ENCODE results near the gene CPXM2. TPM values are rescaled to one million over a fixed set of nuclear protein-coding genes. Genes with fewer than 3 reads are reported as not detected.

Gene CPXM2
- total RNA-seq, 1 donor from 2014 or later, result 23.6 TPM

DNA sequence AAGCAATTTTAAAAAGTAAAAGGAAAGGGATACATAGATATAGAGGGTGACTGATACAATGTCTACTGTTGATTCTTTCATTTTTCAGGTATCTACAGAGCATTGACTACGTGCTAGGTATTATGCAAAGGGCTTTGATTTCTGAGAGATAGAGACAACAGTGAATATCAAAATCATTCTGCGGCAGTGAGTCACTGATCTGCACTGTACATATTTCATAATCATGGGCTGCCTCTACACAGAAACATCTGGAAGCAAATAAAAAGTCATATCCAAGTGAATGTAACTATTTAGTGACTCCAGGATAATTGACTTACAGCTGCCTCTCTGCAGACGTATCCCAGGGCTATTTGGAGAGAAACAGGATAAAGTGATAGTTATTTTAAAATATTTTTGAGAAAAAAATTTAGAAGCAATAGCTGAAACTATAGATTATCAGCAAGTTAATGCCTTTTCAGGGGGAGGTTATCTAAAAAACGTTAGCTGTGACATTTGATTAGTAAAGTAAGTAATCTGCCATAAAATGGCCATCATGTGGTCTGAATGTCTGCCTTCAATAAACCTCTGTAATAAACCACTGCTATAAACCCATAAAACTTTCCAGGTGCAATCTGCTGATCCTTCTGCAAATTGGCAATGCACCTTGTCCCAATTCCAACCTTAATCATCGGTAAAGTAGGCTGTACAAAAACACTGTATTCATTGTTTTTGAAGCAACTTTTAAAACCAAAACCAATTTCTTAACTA is 43.7 kb downstream of the CPXM2 start:
- DNase-seq (ENCODE audit: low spot score), result peak; percentile 29

DNA sequence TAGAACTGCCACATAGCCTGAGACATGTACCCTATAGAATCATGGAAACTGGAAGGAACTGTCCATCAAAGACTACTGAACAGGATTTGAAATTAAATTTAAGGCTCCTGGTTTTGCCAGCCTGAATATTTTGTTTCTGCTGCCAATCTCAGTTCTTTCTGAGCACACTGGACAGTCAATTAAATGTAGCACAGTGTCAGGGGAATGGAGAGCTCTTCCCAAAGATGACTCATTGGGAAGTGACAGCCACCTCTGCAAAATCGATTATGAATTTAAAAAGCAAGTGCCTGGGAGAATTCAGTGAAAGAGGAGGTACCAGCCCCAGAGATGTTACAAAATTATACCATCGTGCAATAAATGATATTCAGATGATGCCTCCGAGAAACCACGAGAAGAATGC is 47.8 kb downstream of the CPXM2 start:
- DNase-seq (ENCODE audit: low spot score), result no peak

- peak; percentile 41 for DNase-seq (ENCODE audit: low spot score)
Measured at GRCh38 chr10:123842692-123843385, 48.8 kb downstream of the CPXM2 start.

DNA sequence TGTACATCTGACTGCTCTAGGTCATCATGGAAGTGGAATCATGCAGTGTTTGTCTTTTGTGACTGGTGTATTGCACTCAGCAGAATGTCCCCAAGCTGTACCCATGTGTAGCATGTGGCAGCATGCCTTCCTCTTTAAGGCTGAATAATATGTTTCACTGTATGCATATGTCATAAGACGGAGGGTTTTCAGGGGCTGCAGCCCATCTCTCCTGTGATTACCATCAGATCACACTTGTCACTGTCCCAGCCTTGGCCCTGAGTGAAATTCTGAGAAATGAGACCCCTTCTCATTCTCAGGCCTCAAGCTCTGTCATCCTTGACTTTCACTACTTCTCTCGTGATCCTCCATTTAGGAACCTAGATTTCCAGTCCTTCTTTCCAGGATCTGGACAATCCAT is 50.0 kb downstream of the CPXM2 start:
- DNase-seq (ENCODE audit: low spot score), result no peak

- DNase-seq (ENCODE audit: low spot score), result no peak
Measured at GRCh38 chr10:123841115-123841514, 50.5 kb downstream of the CPXM2 start.

GRCh38 chr10:123840714-123841113 is 50.9 kb downstream of the CPXM2 start:
- peak; percentile 9 for DNase-seq (ENCODE audit: low spot score)

DNA sequence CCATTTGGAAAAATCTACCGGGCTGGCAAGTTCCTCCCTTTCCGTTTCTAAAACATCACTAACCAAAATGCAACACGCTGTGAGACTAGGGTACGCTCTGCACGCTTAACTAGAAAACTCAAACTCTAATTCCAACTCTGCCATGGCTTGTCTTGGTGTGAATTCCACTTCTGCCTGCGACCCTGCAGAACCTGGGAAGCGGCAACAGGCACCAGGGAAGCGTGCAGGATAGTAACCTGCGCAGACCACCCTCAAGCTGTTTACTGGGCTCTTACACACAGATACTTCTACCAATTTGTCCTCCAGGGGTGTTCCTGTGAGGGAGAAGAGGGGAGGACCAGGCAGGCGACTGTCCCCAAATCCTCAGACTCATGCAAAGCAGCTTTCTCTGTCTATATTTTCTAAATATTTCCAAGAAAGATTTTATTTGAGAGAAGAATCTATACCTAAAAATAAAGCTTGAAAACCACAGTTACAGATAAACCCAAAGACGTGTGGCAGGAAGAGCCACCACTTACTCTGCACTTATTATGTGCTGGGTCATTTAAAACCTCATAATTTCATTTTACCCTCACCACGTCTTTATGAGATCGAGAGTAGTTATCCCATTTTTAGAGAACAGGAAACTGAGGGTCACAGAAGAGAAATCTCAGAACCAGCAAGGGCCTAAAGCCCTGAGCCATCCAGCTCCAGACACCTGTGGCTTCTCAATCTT is 52.9 kb downstream of the CPXM2 start:
- no peak for DNase-seq (ENCODE audit: low spot score)

DNA sequence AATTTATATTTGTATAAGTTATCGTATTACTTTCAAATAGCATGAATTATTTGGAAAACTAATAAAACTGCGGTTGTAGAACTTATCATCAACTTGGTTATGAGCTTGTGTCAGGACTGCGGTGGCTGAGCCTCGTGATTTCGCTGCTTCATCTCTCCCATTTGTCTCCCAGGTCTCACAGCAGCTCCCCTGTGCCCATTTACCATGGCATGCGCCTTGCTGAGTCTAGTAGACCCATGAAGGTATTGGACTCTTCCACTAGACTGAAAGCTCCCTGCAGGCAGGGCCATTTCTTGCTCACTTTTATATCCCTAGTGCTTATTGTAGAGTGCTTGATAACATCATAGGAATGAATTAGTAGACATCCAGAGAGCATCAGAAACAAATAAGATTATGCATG is 53.9 kb downstream of the CPXM2 start:
- peak; percentile 29 for DNase-seq (ENCODE audit: low spot score)

GRCh38 chr10:123836418-123837145 is 55.0 kb downstream of the CPXM2 start:
- peak; percentile 24 for DNase-seq (ENCODE audit: low spot score)

DNA sequence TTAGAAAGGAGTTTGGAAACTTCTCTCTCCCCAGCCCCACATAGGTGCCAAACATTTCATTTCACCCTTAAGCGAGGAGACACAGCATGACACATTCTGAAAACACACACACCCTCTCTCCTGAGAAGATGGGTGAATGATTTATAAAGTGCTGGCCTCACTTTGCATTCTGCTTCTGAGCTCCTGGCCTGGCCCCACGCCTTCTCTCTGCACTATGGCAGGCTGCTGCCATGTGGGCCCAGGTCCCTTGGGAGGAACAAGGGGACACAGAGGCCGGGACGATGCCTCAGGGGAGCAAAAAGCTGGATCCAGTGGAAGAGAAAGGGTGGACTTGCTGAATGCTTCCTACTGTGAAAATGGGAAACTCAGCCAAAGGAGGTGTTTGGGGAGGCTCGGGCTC is 56.0 kb downstream of the CPXM2 start:
- peak; percentile 10 for DNase-seq (ENCODE audit: low spot score)

DNA sequence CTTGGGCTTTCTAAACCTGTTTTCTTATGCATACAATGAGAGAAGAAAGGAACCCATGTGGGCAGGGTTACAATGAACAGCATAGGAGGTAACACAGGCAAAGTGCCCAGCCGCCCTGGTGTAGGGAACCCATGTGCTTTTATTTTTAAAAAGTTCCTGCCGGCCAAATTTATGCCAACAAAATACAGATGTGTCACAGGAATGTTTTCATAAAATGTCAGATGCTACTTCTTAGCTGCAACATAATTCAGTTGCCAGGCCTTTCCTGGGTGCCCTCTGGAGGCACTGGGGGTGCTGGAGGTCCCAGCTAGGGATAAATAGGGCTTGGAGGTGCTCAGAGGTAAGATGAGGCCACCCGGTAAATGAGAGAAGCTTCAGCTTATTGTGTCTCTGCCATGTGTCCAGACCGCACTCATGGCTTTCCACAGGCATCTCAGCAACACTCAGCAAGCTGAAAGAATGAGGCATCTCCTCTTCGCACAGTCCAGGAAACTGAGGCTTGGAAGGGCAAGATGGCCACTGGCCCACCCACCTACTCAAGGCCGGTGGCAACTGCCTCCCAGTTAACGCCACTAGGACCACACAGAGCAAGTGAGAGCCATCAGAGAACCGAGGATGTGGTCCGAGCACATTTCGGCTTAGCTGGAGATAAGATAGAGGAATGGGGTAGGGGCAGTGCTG is 58.3 kb downstream of the CPXM2 start:
- peak; percentile 23 for DNase-seq (ENCODE audit: low spot score)

DNA sequence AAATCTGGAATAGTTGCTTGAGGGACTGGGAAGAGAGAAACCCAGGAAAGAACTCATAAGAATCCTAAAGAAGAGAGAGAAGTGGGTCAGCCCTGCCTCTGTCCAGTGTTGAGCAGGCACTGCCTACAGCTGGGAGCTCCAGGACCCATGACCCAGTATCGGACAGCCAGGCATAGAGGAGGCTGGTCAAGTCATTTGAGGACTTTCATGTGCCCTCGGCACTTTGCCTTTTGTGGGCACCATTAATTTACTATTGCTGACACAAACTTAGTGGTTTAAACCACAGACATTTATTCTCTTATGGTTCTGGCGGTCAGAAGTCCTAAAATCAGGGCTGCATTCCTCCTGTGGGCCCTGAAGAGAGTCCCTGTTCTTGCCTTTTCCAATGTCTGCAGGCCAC is 60.3 kb downstream of the CPXM2 start:
- peak; percentile 1 for DNase-seq (ENCODE audit: low spot score)

DNA sequence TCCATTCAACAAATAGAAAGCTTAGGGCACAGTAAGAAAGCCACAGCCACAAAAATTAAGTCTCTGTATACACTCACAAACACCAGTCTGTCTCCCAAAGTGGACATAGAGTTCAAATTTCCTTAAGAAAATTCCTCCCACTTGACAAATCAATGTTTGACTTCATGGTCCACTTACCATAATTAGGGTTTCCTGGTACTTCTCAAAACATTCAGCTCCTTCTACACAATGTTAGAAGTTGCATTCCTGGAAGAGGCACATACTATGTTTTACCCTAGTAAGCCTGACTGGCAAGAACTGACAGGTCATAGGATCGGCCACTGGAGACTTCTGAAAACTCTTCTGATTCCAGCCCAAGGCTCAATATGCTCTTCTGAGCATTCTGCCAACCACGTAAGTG is 70.5 kb downstream of the CPXM2 start:
- DNase-seq (ENCODE audit: low spot score), result no peak

DNA sequence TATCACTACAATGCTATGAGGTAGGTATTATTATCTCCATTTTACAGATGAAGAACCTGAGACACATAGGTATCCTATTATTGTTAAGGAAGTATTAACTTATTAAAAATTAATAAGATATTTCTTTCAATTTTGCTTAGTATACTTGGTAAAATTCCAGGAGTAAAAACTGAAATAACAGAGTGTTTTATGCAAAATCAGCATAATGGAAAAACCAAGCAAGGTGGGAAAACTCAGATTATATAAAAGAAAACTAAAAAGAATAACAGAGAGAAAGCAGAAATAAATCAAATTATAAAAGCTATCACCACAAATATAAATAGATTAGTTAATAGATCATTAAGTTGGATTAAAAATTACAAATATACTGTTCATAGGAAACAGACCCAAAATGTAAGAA is 82.0 kb downstream of the CPXM2 start:
- no peak for DNase-seq (ENCODE audit: low spot score)

DNA sequence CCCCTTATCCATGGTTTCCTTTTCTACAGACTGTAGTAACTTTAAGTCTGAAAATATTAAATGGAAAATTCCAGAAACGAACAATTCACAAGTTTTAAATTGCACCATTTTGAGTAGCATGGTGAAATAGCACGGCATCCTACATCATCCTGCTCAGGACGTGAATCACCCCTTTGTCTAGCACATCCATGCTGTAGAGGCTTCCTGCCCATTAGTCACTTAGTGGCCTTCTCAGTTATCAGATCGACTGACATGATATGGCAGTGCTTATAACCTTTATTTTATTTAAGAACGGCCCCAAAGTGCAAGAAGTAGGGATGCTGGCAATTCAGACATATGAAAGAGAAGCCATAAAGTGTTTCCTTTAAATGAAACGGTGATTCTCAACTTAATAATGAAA is 82.7 kb downstream of the CPXM2 start:
- DNase-seq (ENCODE audit: low spot score), result no peak

GRCh38 chr10:123808286-123808685 is 83.3 kb downstream of the CPXM2 start:
- DNase-seq (ENCODE audit: low spot score), result no peak

DNA sequence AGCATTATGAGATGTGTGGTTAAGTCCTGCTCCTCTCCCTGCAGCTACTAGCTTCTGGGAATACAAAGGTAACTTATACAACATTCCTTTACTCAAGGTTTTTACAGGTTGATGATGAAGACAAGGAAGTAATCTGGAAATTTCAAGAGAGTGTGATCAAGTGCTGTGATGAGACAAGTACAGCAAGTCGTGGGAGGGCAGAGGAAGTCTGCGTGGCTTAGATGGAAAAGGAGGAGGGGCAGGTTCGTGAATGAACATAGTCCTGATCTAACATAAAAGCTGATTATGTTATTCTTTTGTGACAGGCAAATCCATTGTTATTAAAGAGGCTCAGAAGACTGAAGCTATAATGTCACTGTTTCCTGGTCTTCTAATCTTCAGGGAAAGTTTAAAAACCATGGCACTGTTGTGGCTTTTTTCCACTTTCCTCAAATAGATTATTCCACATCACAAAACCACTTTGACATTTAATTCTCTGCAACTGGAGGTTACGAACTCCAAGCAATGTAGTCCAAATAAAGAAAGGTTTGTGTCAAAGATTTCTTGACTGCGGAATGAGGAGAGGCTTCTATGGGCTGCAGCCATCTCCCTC is 84.1 kb downstream of the CPXM2 start:
- no peak for DNase-seq (ENCODE audit: low spot score)

DNA sequence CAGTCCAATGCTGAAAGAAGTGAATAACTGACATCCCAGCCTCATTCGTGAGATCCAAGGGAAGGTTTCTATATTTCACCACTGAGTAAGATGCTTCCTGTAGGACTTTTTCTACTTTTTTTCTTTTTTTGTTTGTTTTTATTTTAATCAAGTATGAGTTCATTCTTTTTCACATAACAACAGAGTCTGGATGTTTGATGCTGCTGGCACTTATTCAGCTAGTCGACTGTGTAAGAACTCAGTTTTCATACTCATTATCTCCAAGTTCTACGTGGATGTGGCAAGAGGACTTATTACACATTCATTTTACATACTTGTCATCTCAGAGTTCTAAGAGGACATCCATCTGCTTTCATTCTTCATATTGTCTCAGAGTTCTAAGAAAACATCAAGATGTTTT is 86.9 kb downstream of the CPXM2 start:
- DNase-seq (ENCODE audit: low spot score), result no peak

DNA sequence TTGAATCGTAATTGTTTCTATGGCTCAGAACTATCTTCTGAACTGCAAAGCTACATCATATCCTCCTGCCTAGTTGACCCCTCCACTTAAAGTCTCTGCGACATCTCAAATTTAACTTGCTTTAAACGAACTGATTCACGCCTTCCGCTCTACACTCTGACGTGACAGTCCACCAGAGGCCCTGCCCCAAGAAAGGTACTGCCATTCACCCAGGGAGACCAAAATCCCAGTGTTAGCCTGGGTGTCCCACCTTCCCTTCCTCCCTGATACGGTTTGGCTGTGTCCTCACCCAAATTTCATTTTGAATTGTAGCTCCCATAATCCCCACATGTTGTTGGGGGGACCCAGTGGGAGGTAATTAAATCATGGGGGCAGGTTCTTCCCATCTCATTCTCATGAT is 90.8 kb downstream of the CPXM2 start:
- DNase-seq (ENCODE audit: low spot score), result no peak

- DNase-seq (ENCODE audit: low spot score), result no peak
Measured at GRCh38 chr10:123800289-123800688, 91.3 kb downstream of the CPXM2 start.

DNA sequence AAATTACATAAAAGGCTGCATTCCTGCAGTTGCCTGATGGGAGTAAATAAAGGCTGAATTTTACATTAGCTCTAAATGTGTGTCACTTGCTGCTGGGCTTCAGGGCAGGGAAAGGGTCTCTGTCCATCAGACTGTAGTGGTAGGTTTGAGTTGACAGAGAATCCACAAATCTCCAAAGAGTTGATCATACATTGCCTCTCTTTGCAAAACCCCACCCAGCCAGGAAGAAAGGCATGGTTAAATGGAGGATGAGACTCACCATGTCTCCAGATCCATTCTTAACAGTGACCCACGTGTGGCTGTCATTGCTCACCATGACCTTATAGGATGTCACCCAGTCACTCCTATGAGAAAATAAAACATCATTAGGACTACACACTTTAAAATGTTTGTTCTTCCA is 92.8 kb downstream of the CPXM2 start:
- no peak for DNase-seq (ENCODE audit: low spot score)

Data from ureter (tissue), 1 donor.